RCC 7860 (cell line): ENCODE measurements around the gene ITGB3BP.
"Not testable (repeated sequence)": the region's sequence is repeated elsewhere in the genome, so short reads cannot be mapped to it uniquely, and the experiment has no call there.

Source experiments
- DNase-seq: peaks from one replicate; pipeline ENCODE4 v3.0.0-alpha.2; 2015; ENCODE audit warnings: low spot score
- FAIRE-seq: peaks from 2 replicates; lab custom pipeline; 2012; peaks lifted over from hg19 to GRCh38; lab: Jason Lieb, UNC

The ITGB3BP gene

DNA sequence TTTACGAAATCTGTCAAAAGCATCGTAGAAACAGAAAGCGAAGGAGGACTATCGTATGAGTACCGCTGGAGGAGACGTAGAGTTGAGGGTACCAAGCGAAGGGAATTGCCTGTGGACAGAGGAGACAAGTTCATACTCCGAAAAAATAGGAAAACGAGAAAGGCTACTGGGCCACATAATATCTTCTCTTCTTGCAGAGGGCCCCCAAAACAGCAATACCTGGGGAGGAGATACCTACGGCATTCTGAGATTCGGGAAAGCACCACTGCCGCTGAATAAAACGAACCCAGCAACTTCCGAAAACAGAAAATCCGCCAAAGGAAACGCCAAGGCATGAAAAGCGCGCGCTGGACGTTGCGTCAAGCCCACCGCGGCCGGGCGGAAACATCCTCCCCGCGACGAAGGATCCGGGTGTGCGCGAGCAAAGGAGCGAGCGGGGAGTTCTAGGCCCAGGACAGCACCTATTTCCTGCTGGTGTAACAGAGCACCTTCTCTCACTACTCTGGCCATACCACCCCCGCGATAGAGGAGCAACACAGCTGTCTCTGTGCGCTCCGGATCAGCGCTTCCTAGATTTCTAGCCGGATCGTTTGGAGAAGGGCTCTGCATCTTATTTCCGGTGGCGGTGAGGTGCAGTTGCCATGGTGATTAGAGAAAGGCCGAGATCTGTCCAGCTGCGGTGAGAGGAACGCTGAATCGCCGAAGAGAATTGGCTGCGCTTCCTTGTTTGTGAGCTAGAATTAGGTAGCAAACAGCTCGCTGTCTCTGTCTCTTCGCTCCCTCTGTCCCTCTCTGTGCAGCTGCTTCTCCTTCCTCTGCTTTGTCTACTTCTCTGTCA is at the start of gene ITGB3BP, which contains the start of gene EFCAB7:
ITGB3BP (minus strand) TSS at position 335 of the 838 bp plus-strand sequence; CDS start at position 243, 92 bp downstream.
EFCAB7 (plus strand) TSS at position 635 of the 838 bp plus-strand sequence. CDS start 2,048 bp downstream, outside the sequence.
- DNase-seq (peak; percentile 91), FAIRE-seq (peak; percentile 63)

- FAIRE-seq, DNase-seq: not testable (repeated sequence)
Observed at GRCh38 chr1:63572686-63573085, 49.7 kb upstream of the ITGB3BP start.

DNA sequence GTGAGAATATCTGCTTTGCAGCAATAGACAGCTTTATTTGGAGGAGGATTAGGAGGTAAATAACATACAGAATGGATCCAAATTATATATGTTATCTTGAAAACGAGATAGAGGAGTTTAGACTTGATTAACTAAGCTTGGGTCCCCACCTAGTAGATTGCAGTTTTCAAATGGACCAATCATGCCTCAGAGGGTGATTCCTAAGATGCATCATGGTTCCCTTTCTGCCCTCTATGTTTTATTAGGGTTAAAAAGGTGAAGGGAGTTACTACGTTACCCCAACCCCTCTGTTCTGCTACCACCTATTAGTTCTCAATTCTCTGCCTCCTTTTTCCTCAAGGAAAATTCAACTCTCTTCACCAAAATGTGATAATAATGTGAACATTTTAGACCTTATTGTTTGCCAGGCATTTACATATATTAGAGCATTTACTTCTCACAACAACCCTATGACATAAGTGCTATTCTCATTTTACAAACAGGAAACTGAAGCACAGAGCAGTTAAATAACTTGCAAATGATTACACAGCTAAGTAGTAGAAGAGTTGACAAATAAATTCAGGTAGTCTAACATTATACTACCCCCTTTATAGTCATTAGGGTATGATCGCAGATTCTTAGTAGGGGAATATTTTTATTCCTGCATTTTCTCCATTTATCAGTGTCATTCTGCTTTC is 46.8 kb upstream of the ITGB3BP start:
- DNase-seq, result no peak
- no peak for FAIRE-seq

GRCh38 chr1:63569068-63569467 is 46.0 kb upstream of the ITGB3BP start:
- FAIRE-seq (no peak), DNase-seq (no peak)

GRCh38 chr1:63563745-63564144 is 40.7 kb upstream of the ITGB3BP start:
- DNase-seq (no peak), FAIRE-seq (no peak)

GRCh38 chr1:63559357-63559756 is 36.3 kb upstream of the ITGB3BP start:
- DNase-seq (no peak), FAIRE-seq (no peak)

DNA sequence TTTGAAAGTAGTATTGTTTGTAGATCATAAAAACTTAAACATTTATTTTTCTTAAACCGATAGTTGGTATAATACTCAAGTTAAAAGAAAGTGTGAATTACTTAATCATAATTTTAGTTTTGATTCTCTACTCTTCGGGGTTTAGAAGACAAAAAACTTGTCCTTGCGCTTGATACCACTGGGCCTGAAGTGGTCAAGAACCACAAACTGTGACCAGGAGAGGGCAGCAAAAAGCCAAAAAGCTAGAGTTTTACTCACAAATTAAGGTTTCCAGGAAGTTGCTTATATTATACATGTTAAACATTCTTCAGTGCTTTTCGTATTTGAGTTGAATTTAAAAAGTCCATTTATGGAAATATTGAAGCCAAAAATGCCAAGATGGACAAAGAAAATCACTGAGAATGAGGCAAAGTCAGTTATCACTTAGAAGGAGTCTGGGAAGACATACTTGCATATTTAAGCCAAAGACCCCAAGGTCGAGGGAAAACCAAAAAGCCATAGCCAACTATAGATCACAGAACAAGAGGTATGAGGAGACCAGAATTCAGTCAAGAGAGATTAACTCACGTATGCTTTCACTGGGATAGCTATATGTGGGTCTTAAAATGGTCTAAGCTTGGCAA is 34.5 kb upstream of the ITGB3BP start:
- DNase-seq (peak; percentile 18), FAIRE-seq (peak; percentile 71)

DNA sequence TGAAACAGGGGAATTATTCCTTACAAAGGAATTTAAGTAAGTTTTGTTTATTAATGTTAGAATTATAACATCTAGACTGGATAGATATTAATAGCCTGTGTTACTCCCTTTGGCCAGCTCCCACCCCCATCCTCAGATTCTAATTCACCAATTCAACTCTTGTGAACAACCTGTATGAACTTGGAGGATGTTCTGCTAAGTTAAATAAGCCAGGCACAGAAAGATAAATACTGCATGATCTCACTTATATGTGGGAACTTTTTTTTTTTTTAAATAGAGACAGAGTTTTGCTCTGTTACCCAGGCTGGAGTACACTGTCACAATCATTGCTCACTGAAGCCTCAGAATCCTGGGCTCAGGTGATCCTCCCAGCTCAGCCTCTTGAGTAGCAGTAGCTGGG is 32.5 kb upstream of the ITGB3BP start:
- FAIRE-seq (no peak), DNase-seq (no peak)

DNA sequence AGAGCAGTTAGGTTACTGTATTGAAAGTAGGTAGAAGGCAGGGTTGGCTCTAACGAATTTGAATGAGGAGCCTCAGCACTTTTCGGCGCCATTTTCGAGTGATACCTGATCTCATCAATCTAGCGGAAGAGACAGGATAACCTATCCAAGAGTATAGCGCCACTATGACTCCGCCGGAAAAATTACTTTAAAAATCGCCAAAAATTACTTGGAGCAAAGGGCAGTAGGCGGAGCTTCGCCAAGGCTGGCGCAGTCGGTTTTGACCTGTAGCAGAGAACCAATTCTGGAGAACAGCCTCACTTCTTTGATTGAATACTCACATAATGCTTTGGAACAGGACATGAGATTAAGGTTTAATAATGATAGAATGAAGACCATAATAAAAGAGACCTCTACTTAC is 25.9 kb upstream of the ITGB3BP start:
- FAIRE-seq (no peak), DNase-seq (no peak)

DNA sequence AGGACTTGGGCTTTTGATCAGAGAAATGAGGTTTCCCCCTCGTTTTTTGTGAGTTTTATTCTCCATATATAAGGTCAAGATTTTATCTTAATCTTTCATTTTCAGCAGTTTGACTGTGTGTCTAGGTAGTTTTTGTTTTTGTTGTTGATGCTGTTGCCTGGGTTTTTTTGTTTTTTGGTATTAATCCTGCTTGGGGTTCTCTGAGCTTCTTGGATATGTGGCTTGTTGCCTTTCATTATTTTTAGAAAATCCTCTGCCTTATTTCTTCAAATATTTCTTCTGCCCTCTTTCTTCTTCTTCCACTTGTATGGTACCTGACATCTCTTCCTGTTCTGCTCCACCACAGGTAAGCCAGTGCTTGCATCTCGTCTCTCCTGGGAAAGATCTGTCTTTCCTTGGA is 25.3 kb upstream of the ITGB3BP start:
- FAIRE-seq, result no peak

GRCh38 chr1:63547621-63548294 is 24.7 kb upstream of the ITGB3BP start:
- no peak for DNase-seq
- no peak for FAIRE-seq

More for the DNA sequence above, 25.3 kb upstream of the ITGB3BP start:
- DNase-seq, result no peak

- DNase-seq (no peak), FAIRE-seq (no peak)
Observed at GRCh38 chr1:63545780-63546179, 22.8 kb upstream of the ITGB3BP start.

GRCh38 chr1:63537940-63538339 is 14.9 kb upstream of the ITGB3BP start:
- FAIRE-seq, result peak; percentile 87
- DNase-seq, result no peak

DNA sequence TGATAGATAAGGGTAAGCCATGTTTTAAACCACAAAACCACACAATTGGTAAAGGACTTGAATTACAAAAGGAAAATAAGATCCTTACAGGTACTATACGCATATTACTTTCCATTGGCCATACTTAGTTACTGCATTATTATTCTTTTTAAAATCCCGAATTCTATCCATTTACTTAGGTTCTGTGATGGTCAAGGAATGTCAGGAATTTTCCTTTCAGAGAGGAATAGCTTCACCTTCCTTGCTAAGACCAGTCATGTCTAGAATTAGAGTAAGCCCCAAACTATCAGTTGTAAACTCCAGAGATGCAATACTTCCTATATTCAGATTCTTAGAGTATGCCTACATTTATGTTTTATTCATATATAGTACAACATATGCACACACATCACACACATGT is 14.0 kb upstream of the ITGB3BP start:
- DNase-seq, result no peak
- FAIRE-seq, result no peak

DNA sequence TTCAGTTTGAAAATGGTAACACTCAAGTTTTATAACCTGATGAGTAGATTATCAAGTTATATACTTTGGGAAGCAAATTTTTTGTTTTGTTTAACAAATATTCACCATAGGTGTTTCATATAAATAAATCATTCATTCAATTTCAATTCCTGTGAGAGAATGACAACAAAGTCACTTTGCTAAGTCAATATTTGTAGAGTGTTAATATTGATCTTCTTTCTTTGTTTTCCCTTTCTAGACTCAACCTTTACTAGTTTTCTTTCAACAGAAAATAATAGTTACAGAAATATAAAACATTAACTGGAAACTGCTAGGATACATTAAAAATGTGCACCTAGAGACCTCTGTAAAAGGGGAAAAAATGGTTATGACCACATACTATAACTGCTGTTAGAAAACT is 11.4 kb upstream of the ITGB3BP start:
- DNase-seq (no peak), FAIRE-seq (no peak)

DNA sequence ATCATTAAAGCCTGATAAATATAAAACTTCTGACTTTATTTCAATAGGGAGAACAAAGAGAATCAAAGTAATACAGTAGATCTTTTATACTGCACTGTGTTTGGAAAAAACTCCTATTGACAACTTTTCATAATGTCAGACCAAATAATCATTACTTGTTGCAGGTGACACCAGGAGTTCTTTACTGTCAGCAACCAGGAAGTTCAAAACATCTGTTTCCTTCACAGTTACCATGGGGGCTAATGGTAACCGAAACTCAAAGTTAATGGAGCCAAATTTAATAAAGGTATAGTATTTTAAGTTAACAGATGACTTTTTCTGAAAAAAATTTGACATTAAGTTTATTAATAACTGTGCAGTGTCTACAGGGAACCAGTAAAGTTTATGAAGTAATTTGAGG is 10.9 kb upstream of the ITGB3BP start:
- no peak for FAIRE-seq
- no peak for DNase-seq

- no peak for DNase-seq
- no peak for FAIRE-seq
Observed at GRCh38 chr1:63532727-63533126, 9.7 kb upstream of the ITGB3BP start.

DNA sequence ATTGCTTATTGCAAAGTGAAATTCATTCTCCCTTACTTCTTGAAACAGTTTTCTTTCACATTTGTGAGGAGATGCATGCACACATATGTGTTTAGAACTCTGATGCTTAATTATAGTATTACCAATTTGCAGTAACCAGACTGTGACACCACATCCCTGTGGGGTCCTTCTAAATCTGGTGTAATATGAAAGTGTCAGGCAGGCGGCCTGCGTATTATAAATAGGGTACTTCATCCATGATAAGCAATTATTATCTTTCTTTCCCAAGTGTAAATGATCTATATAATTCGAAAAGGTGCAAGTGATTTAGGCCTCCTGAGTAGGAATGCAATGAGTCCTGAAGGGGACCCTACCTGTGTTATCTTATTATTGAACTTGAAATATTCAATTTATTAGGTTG is 1.2 kb upstream of the ITGB3BP start:
- FAIRE-seq, result no peak
- no peak for DNase-seq

- FAIRE-seq (no peak), DNase-seq (no peak)
Observed at GRCh38 chr1:63523738-63524137, 713 bp upstream of the ITGB3BP start.

DNA sequence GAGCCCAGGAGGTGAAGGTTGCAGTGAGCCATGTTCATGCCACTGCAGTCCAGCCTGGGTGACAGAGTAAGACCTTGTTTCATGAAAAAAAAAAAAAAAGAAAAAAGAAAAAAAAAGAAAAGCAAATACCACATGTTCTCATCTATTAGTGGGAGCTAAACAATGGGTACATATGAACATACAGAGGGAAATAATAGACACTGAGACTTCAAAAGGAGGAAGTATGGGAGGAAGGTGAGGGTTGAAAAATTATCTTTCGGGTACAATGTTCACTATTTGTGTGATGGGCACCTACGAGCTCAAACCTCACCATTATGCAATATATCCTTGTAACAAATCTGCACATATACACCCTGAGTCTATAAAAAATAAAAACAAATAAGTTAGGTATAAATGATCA is 6.4 kb downstream of the ITGB3BP start:
- DNase-seq (no peak), FAIRE-seq (no peak)

- no peak for DNase-seq
- FAIRE-seq, result no peak
Observed at GRCh38 chr1:63512584-63512983, 10.4 kb downstream of the ITGB3BP start.
